Liver (tissue), 9 donors: ENCODE measurements around the gene KRT6B. TPM values are rescaled to one million over a fixed set of nuclear protein-coding genes. Genes with fewer than 3 reads are reported as not detected.
"Not testable (repeated sequence)": the region's sequence is repeated elsewhere in the genome, so short reads cannot be mapped to it uniquely, and the experiment has no call there.

ENCODE experiments used
- DNase-seq: peaks from one replicate; pipeline ENCODE4 v3.0.0-alpha.2; 2017; ENCODE audit warnings: low spot score
- H3K27ac ChIP-seq, 2 donors: one replicate each; pipeline ENCODE4 v1.7.0; 2013; ENCODE audit warnings: inconsistent platforms in 2 of 2, low read length in 2 of 2, control low read depth in 1 of 2, low read depth in 1 of 2, mild to moderate bottlenecking in 1 of 2
- H3K27me3 ChIP-seq, 4 donors: one replicate each; pipeline versions ENCODE4 v1.6.1 to v1.7.0; 2013; ENCODE audit warnings: low read length in 3 of 4, inconsistent platforms in 1 of 4, mild to moderate bottlenecking in 1 of 4, moderate library complexity in 1 of 4; ENCODE audit not compliant: control insufficient read depth in 4 of 4, insufficient read depth in 4 of 4
- H3K36me3 ChIP-seq, 4 donors: one replicate each; pipeline versions ENCODE4 v1.6.1 to v1.7.0; 2013; ENCODE audit warnings: low read length in 3 of 4, mild to moderate bottlenecking in 3 of 4, low read depth in 1 of 4, moderate library complexity in 1 of 4; ENCODE audit not compliant: control insufficient read depth in 4 of 4, insufficient read depth in 3 of 4
- H3K4me1 ChIP-seq, 4 donors: one replicate each; pipeline versions ENCODE4 v1.6.1 to v1.7.0; 2013; ENCODE audit warnings: low read length in 3 of 4, mild to moderate bottlenecking in 3 of 4, moderate library complexity in 1 of 4; ENCODE audit not compliant: control insufficient read depth in 4 of 4, insufficient read depth in 4 of 4
- H3K4me3 ChIP-seq, 3 donors: one replicate each; pipeline versions ENCODE4 v1.6.1 to v1.7.0; 2013; ENCODE audit warnings: low read length in 3 of 3, control low read depth in 1 of 3, low read depth in 1 of 3, mild to moderate bottlenecking in 1 of 3
- H3K9ac ChIP-seq, 2 donors: one replicate each; pipeline ENCODE4 v1.7.0; 2013; ENCODE audit warnings: low read length in 2 of 2, mild to moderate bottlenecking in 2 of 2, moderate library complexity in 2 of 2, control low read depth in 1 of 2, low read depth in 1 of 2
- H3K9me3 ChIP-seq, 4 donors: one replicate each; pipeline versions ENCODE4 v1.6.1 to v1.7.0; 2013; ENCODE audit warnings: low read length in 3 of 4; ENCODE audit not compliant: control insufficient read depth in 4 of 4
- ATF3 ChIP-seq: IDR thresholded peaks from 2 replicates; pipeline ENCODE4 v1.6.1; 2016; ENCODE audit warnings: antibody characterized with exemption
- FOXA1 ChIP-seq: IDR thresholded peaks from 2 replicates; pipeline ENCODE4 v1.6.1; 2016; ENCODE audit warnings: antibody characterized with exemption
- FOXA2 ChIP-seq: IDR thresholded peaks from 2 replicates; pipeline ENCODE4 v1.6.1; 2016; ENCODE audit warnings: antibody characterized with exemption
- GABPA ChIP-seq, 2 donors: IDR thresholded peaks in 1 of 2; conservative IDR thresholded peaks in 1 of 2; 2 replicates each; pipeline ENCODE4 v1.6.1; 2016; ENCODE audit warnings: antibody characterized with exemption in 2 of 2, mild to moderate bottlenecking in 1 of 2, moderate library complexity in 1 of 2
- HNF4A ChIP-seq, 2 donors: conservative IDR thresholded peaks; 2 replicates each; pipeline ENCODE4 v1.6.1; 2016; ENCODE audit warnings: antibody characterized with exemption in 2 of 2, mild to moderate bottlenecking in 2 of 2
- HNF4G ChIP-seq: IDR thresholded peaks from 2 replicates; pipeline ENCODE4 v1.6.1; 2016; ENCODE audit warnings: antibody characterized with exemption
- MAX ChIP-seq: IDR thresholded peaks from 2 replicates; pipeline ENCODE4 v1.6.1; 2016; ENCODE audit warnings: antibody characterized with exemption
- NR2F2 ChIP-seq: IDR thresholded peaks from 2 replicates; pipeline ENCODE4 v1.6.1; 2016; ENCODE audit warnings: antibody characterized with exemption
- RAD21 ChIP-seq, 2 donors: IDR thresholded peaks; 2 replicates each; pipeline ENCODE4 v1.6.1; 2016; ENCODE audit warnings: antibody characterized with exemption in 2 of 2, mild to moderate bottlenecking in 2 of 2
- RXRA ChIP-seq, 2 donors: IDR thresholded peaks; 2 replicates each; pipeline ENCODE4 v1.6.1; 2017 to 2018; ENCODE audit warnings: antibody characterized with exemption in 2 of 2, mild to moderate bottlenecking in 1 of 2
- SP1 ChIP-seq: IDR thresholded peaks from 2 replicates; pipeline ENCODE4 v1.6.1; 2018; ENCODE audit warnings: antibody characterized with exemption, mild to moderate bottlenecking
- TAF1 ChIP-seq: conservative IDR thresholded peaks from 2 replicates; pipeline ENCODE4 v1.6.1; 2016; ENCODE audit warnings: antibody characterized with exemption, mild to moderate bottlenecking
- YY1 ChIP-seq: IDR thresholded peaks from 2 replicates; pipeline ENCODE4 v1.6.1; 2016; ENCODE audit warnings: antibody characterized with exemption, mild to moderate bottlenecking
- ZBTB33 ChIP-seq: IDR thresholded peaks from 2 replicates; pipeline ENCODE4 v1.6.1; 2016; ENCODE audit warnings: antibody characterized with exemption
- WGBS: extraction: QIAGEN DNeasy Blood & Tissue Kit; methylation state at CpG from one replicate; pipeline ENCODE4 v1.1.7; 2013; 5-methylcytosine and 5-hydroxymethylcytosine counted together
- polyA plus RNA-seq, 2 donors: library from polyadenylated mRNA; stranded (reverse) in 1 of 2; unstranded in 1 of 2; fragments of 200-250 nt in 1 of 2; fragments of >200 nt in 1 of 2; fragmentation: Nextera tagmentation in 1 of 2; extraction: Ambion mirVana in 1 of 2; gene quantifications; one replicate each; pipeline versions ENCODE4 v1.2.1 to v1.2.3, GENCODE V29; 2013 to 2015
- total RNA-seq, 2 donors: library from RNA; depleted of rRNA; stranded (reverse); fragments of >200 nt; gene quantifications; one replicate each; pipeline ENCODE4 v1.2.3, GENCODE V29; 2014
- donor health status: healthy.
- donor health status: healthy.
- donor health status: healthy.
- donor health status: healthy.
- donor health status: healthy.

KRT6B gene
- total RNA-seq (under 1 TPM in 1 of 2 donors, not detected in 1; 0.23 TPM), polyA plus RNA-seq (not detected)

- DNase-seq, result no peak
- no peak within 1 kb of the TSS for H3K27ac ChIP-seq
- no peaks in the 10 kb centered on the region for H3K4me1 ChIP-seq
- H3K9me3 ChIP-seq, result no peaks in the 10 kb centered on the region
- no peak within 1 kb of the TSS for H3K9ac ChIP-seq
- 90% methylated on average over 6 of the region's 6 CpGs for WGBS
- H3K4me3 ChIP-seq, result no peak within 1 kb of the TSS
- no peaks in the 10 kb centered on the region for H3K27me3 ChIP-seq
- TF ChIP-seq RAD21 (IDR thresholded peaks at IDR 0.05), result no peak
- no peak for TF ChIP-seq SP1
- no peak for TF ChIP-seq ATF3
- TF ChIP-seq YY1, result no peak
- no peak for TF ChIP-seq ZBTB33
- TF ChIP-seq TAF1, result no peak
- TF ChIP-seq HNF4G, result no peak
- no peak for TF ChIP-seq HNF4A (conservative IDR thresholded peaks at IDR 0.05)
- TF ChIP-seq FOXA1, result no peak
- H3K36me3 ChIP-seq, result no peaks in the 10 kb centered on the region
These were observed at the start of gene KRT6B for GRCh38 chr12:52452101-52452500. Gene KRT6B, minus strand, starts transcription at chr12:52452146. Its CDS starts 68 bp downstream, at chr12:52452078.

GRCh38 chr12:52501490-52501889 is 49.5 kb upstream of the KRT6B start:
- H3K4me1 ChIP-seq, result no peaks in the 10 kb centered on the region
- peak; percentile 4 for DNase-seq
- H3K27me3 ChIP-seq, result peaks cover 0 to 2% (median 0%) of the 10 kb centered on the region in 4 donors
- no peaks in the 10 kb centered on the region for H3K36me3 ChIP-seq
- no peak overlapping the region for H3K4me3 ChIP-seq
- H3K9me3 ChIP-seq, result peaks cover 0 to 7% (median 0%) of the 10 kb centered on the region in 4 donors
- no peak overlapping the region for H3K9ac ChIP-seq
- no peak overlapping the region for H3K27ac ChIP-seq
- 88% methylated on average over 7 of the region's 7 CpGs for WGBS
- TF ChIP-seq NR2F2, result no peak
- no peak for TF ChIP-seq SP1
- no peak for TF ChIP-seq ZBTB33
- TF ChIP-seq MAX, result no peak
- TF ChIP-seq FOXA1, result no peak
- TF ChIP-seq RXRA (IDR thresholded peaks at IDR 0.05), result no peak
- no peak for TF ChIP-seq ATF3
- TF ChIP-seq RAD21 (IDR thresholded peaks at IDR 0.05), result no peak
- no peak for TF ChIP-seq YY1
- no peak for TF ChIP-seq FOXA2
- TF ChIP-seq TAF1, result no peak
- no peak for TF ChIP-seq GABPA (IDR thresholded peaks at IDR 0.05 in 1 of 2, conservative IDR thresholded peaks at IDR 0.05 in 1 of 2)

GRCh38 chr12:52500574-52500973 is 48.6 kb upstream of the KRT6B start:
- 83% methylated on average over 6 of the region's 6 CpGs for WGBS
- H3K9ac ChIP-seq, H3K4me1 ChIP-seq, H3K9me3 ChIP-seq, H3K27me3 ChIP-seq, H3K4me3 ChIP-seq, H3K27ac ChIP-seq, H3K36me3 ChIP-seq: not testable (repeated sequence)
- peak; percentile 4 for DNase-seq
